Measurements from ENCODE around the gene KCNQ2.

- TF ChIP-seq CTCF (IDR thresholded peaks at IDR 0.05) (no peak), POLR2A (IDR thresholded peaks at IDR 0.05) (no peak)
Observed at GRCh38 chr20:63477944-63478343, 5.5 kb upstream of the KCNQ2 start.
